Mucosa of stomach (tissue), 1 donor: Measurements from ENCODE around the gene APIP.
"Not testable (repeated sequence)": the region's sequence is repeated elsewhere in the genome, so short reads cannot be mapped to it uniquely, and the experiment has no call there.

Source experiments
- H3K27me3 ChIP-seq: one replicate; pipeline ENCODE4 v1.7.0; 2013; ENCODE audit warnings: mild to moderate bottlenecking, low read length; ENCODE audit not compliant: control insufficient read depth, insufficient read depth
- H3K36me3 ChIP-seq: one replicate; pipeline ENCODE4 v1.7.0; 2013; ENCODE audit warnings: low read length; ENCODE audit not compliant: control insufficient read depth, insufficient read depth
- H3K4me1 ChIP-seq: one replicate; pipeline ENCODE4 v1.7.0; 2013; ENCODE audit warnings: mild to moderate bottlenecking, low read length; ENCODE audit not compliant: control insufficient read depth, insufficient read depth
- H3K4me3 ChIP-seq: one replicate; pipeline ENCODE4 v1.7.0; 2013; ENCODE audit warnings: low read length
- H3K9ac ChIP-seq: one replicate; pipeline ENCODE4 v1.7.0; 2013; ENCODE audit warnings: mild to moderate bottlenecking, low read length, moderate library complexity
- H3K9me3 ChIP-seq: one replicate; pipeline ENCODE4 v1.7.0; 2013; ENCODE audit warnings: mild to moderate bottlenecking, low read length, moderate library complexity; ENCODE audit not compliant: control insufficient read depth
- donor health status: Pancreatic carcinoma.

The APIP gene

DNA sequence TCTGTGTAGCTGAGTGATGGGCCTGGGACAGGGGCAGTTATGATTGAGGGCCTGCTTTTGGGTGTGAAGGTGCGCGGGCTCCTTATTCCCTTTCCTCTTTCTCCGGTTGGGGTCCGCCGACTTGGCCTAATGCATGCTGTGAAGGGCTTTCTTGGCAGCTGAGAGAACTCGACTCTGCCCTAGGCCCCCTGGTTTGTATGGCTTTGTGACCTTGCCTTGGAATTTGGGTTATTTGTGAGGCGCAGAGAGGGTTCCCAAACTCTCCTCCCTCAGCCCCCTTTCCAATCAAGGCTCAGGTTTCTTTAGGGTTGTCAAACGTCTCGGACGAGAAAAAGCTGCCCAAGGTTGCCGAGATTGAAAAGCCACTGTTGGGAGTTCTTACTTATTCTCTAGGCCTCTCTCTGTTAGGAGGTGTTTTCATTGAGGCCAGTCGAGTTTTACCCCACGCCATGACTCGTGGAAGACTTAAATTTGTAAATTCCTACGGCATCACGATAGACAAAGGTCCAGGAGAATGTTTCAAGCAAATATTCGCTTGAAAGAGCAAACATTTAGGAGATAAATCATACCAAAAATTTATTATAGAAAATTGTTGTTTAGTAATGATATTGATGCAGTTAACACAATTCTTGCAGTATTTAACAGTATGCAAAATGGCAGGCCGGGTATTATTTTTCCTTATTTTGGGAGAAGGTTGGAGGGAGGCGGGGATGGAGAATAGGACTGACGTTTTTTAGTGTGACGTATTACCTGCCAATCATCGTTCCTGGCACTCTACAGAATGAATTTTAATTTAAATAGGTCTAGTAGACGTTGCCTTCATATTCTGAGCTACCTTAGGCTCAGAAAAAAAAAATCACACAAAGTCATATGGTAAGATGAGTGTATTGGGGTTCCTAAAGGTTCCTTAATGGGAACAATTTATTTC lies 928 bp upstream of the APIP start:
- Histone ChIP-seq H3K4me3 (peak overlapping the region; percentile 76), H3K36me3 (no peaks in the 10 kb centered on the region), H3K9me3 (no peaks in the 10 kb centered on the region), H3K4me1 (peaks cover 18% of the 10 kb centered on the region), H3K27me3 (no peaks in the 10 kb centered on the region), H3K9ac (peak overlapping the region; percentile 96)

DNA sequence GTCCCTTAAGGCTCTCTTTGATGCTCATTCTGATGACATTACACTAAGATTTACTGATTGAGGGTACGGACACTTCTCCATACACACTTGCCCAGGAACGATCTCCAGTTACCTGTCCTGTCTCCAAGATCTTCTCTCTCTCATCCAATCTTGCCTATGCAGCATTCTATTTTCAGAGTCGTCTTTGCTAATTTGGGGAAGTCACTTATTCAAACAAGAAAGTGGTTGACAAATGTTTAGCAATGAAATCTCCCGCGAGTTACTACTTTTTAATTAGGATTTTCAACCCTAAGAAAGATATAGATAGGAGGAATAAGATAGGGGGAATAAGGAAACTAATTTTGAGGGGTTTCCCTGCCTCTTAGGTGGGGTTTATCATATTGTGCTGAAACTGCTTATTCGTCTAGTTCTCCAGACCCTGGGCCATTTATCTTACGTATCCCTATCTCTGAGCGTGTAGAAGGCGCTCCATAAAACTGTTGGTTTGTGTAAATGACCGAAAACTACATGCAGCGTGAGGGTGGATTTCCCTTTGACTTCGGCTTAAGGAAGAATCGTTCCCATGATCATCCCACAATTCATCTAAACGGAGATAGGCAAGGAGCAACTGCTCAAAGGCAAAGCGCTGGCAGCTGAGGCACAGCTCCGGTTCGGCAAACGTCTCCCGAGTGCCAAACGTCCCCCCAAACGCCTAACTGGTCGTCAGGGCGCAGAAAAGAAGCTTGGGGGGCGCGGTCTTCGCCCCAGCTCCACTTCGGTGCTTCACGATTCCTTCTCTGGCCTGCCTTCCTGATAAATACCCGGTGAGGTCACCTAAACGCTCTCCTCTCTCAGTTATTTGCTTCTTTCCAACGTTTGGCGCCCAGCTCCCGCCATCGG lies 804 bp downstream of the APIP start:
- Histone ChIP-seq H3K4me1 (peaks cover 18% of the 10 kb centered on the region), H3K36me3 (no peaks in the 10 kb centered on the region), H3K9me3 (no peaks in the 10 kb centered on the region), H3K4me3 (peak overlapping the region; percentile 94), H3K9ac (peak overlapping the region; percentile 96), H3K27me3 (no peaks in the 10 kb centered on the region)

DNA sequence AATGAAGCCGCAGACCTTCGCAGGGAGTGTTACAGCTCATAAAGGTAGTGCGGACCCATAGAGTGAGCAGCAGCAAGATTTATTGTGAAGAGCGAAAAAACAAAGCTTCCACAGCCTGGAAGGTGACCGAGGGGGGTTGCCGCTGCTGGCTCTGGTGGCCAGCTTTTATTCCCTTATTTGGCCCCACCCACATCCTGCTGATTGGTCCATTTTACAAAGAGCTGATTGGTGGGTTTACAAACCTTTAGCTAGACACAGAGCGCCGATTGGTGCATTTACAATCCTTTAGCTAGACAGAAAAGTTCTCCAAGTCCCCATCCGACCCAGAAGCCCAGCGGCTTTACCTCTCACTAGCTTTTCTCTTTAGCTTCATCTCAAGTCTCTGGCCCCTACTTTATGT lies 2.6 kb downstream of the APIP start:
- H3K9me3 ChIP-seq, H3K9ac ChIP-seq, H3K27me3 ChIP-seq, H3K4me3 ChIP-seq, H3K36me3 ChIP-seq: not testable (repeated sequence)
- peaks cover 36% of the 10 kb centered on the region for H3K4me1 ChIP-seq

DNA sequence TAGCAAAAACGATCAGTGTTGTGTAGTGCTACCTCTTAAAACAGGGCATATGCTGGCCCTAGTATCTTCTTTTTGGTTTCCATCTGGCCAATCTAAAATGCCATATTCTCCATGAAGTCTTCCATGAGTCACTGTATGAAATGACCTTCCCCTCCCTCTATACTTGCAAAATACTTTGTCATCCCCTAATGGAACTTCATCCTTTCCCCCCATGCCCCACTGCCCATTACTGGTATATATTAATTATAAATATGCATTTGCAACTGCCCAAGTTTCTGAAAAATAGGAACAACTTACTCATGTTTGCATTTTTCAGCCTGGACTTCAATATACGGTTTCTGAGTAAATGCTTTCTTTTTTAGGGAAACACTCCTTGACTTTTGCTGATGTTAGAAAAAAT lies 4.5 kb downstream of the APIP start:
- Histone ChIP-seq H3K27me3 (no peaks in the 10 kb centered on the region), H3K4me3 (no peak overlapping the region), H3K9me3 (no peaks in the 10 kb centered on the region), H3K9ac (no peak overlapping the region), H3K4me1 (peaks cover 30% of the 10 kb centered on the region), H3K36me3 (no peaks in the 10 kb centered on the region)

DNA sequence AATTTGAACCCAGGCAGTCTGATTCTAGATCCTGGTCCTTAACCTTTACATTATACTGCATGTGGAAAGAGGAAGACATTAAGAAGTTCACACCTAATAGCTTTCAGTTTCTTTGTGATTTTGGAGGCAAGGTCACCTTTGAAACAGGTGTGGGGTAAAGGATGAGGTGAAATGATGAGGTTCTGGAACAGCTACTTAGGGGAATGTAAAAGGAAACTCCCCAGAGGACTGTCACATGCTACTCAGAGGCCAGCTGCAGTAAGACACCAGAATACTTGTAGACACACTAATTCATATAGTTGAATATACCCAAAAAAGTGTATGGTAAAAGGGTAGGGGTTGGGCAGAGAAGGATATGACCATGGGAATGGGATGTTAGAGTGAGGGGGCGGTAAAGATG lies 5.4 kb downstream of the APIP start:
- Histone ChIP-seq H3K4me3 (no peak overlapping the region), H3K4me1 (peaks cover 31% of the 10 kb centered on the region), H3K9me3 (no peaks in the 10 kb centered on the region), H3K27me3 (no peaks in the 10 kb centered on the region), H3K9ac (no peak overlapping the region), H3K36me3 (no peaks in the 10 kb centered on the region)

DNA sequence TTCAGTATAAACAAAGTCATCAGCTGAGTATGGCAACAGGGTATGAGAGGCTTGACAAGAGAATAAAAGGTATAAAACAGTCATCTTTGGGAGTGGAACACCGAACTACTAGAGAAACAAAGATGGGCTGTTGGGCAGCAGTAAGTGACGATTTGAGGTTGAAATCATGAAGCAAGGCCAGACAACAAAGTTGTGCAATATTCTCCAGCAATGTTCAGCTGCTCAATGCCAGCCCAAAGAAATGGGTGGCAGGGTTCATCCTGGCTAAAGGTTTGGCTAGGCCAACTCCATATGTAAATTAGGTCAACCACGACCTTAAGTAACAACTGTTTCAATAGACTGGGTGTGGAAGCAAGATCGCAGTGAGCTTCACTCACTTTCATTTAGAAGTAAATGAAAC lies 6.2 kb downstream of the APIP start:
- no peak overlapping the region for H3K4me3 ChIP-seq
- no peak overlapping the region for H3K9ac ChIP-seq
- no peaks in the 10 kb centered on the region for H3K36me3 ChIP-seq
- H3K27me3 ChIP-seq, result no peaks in the 10 kb centered on the region
- H3K9me3 ChIP-seq, result no peaks in the 10 kb centered on the region
- H3K4me1 ChIP-seq, result peaks cover 31% of the 10 kb centered on the region

DNA sequence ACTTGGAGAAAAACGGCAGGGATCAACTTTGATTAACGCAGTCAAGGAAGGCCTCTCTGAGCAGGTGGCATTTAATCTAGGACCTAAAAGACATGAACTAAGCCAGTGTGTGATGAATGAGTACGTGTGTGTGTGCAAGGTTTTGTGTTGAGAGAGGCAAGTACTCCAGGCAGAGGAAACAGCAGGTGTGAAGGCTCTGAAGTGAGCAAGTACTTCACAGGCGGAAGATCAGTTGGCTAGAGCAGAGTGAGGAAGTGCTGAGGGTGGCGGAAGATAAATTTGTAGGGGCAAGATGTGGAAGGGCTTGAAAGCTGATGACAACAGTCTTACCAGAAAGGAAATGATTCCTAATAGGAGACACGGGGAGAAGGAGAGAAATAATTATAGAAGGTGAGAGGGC lies 6.8 kb downstream of the APIP start:
- Histone ChIP-seq H3K27me3 (no peaks in the 10 kb centered on the region), H3K36me3 (no peaks in the 10 kb centered on the region)

DNA sequence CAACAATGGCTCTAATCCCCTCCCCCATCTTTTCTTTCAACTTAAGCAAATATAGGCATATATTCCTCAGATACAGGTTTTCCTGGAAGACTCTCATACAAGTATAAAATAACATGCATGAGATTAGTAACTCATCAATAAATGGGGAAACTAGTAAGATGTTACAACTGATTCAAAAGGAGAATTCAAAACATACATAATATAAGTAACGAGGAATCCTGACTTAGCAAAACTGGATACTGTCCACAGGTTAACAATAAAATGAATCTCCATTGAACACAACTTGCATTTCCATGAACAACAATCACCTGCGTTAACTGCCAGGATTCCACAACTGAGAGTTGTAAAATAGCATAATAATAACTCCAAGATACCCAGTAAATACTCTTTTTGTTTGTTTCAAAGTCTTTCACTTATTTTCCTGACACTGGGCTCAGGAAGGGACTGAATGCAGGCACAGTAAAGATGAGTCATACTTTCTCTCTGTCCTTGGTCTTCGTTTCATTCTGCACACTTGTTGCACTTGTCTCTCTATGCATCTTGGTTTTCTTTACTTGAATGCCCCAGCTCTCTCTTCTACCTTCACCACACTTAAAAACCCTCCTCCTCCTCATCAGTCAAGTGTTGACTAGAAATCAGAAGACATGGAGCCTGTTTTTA lies 8.1 kb downstream of the APIP start:
- H3K4me3 ChIP-seq, result no peak overlapping the region
- no peak overlapping the region for H3K9ac ChIP-seq
- H3K4me1 ChIP-seq, result peaks cover 38% of the 10 kb centered on the region
- no peaks in the 10 kb centered on the region for H3K27me3 ChIP-seq
- no peaks in the 10 kb centered on the region for H3K9me3 ChIP-seq
- no peaks in the 10 kb centered on the region for H3K36me3 ChIP-seq

More for the DNA sequence above, 6.8 kb downstream of the APIP start:
- no peaks in the 10 kb centered on the region for H3K9me3 ChIP-seq
- no peak overlapping the region for H3K4me3 ChIP-seq
- peaks cover 33% of the 10 kb centered on the region for H3K4me1 ChIP-seq
- no peak overlapping the region for H3K9ac ChIP-seq

DNA sequence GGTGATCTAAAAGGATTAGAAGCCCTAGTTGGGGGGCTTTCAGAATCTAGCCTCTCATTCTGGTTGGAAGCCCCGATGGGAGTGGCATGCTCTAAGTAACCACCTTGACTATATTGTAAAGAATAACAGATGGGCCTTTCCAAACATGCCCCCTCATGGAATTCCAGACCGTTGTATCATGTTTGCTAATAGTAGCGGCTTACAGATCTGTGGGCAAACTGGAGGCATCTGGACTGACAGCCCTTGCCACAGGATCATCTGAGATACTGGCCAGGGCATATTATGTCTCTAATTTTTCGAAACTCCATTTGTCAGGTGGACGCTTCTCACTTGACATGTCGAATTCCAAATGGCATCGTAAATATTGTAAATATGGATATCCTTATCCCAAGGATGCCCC lies 10.5 kb downstream of the APIP start:
- Histone ChIP-seq H3K9ac (no peak overlapping the region), H3K36me3 (no peaks in the 10 kb centered on the region), H3K4me3 (no peak overlapping the region), H3K4me1 (peaks cover 38% of the 10 kb centered on the region), H3K9me3 (no peaks in the 10 kb centered on the region), H3K27me3 (no peaks in the 10 kb centered on the region)

DNA sequence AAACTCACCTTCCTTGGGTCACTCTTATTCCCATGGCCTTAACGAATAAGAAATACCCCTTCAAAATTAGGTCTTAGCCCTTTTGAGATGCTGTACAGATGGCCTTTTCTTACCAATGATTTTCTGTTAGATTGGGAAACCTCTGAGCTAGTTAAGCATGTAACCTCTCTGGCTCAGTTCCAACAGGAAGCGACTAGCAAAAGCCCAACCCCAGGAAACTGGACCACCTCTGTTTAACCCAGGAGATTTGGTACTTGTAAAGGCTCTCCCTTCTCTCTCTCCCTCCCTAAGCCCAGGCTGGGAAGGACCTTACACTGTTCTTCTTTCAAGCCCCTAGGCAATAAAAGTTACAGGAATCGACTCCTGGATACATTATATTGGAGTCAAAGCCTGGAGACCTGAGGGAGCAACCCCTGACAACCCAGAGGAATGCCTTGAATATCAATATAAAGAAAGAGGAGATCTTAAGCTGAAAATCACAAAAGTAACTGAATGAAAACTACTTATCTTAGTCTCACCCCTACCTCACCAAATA lies 11.7 kb downstream of the APIP start:
- Histone ChIP-seq H3K9me3 (no peaks in the 10 kb centered on the region), H3K4me1 (peaks cover 30% of the 10 kb centered on the region), H3K36me3 (no peaks in the 10 kb centered on the region), H3K27me3 (no peaks in the 10 kb centered on the region), H3K9ac (no peak overlapping the region), H3K4me3 (no peak overlapping the region)

DNA sequence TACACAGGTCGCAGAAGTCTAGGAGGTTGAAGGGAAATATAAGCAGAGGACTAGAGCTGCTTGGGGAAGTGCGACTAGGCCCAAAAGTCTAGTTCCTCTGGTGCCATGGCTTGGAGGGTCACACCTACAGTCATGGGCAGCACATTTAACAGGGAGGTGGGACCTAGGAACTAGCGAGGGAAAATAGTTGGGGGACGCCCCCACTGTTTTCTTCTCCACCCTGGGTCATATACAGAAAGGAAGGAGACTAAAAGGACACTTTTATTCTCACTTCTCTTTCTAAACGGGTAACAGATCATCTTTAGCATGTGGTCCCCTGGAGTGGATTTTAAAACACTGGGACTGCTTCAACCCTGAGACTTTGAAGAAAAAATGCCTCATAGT lies 16.6 kb downstream of the APIP start:
- H3K27me3 ChIP-seq, result no peaks in the 10 kb centered on the region
- no peaks in the 10 kb centered on the region for H3K9me3 ChIP-seq
- H3K4me1 ChIP-seq, result peaks cover 7% of the 10 kb centered on the region
- no peak overlapping the region for H3K4me3 ChIP-seq
- H3K9ac ChIP-seq, result no peak overlapping the region
- no peaks in the 10 kb centered on the region for H3K36me3 ChIP-seq
